ENCODE results near the gene KIF9. TPM values are rescaled to one million over a fixed set of nuclear protein-coding genes. Genes with fewer than 3 reads are reported as not detected.
"Not testable (repeated sequence)": the region's sequence is repeated elsewhere in the genome, so short reads cannot be mapped to it uniquely, and the experiment has no call there.

The KIF9 gene
- total RNA-seq, 1 donor from 2014 or later, result 6.9 TPM

- ATAC-seq (no peak), DNase-seq (no peak)
- Histone ChIP-seq H3K9me3 (no peaks in the 10 kb centered on the region), H3K27me3 (no peaks in the 10 kb centered on the region), H3K27ac (no peak overlapping the region), H3K36me3 (no peaks in the 10 kb centered on the region), H3K4me1 (no peaks in the 10 kb centered on the region), H3K4me3 (no peak overlapping the region)
- intact Hi-C loops (cut with DNase I), result no loop called here
- TF ChIP-seq CTCF (IDR thresholded peaks at IDR 0.05), result no peak
Measured at GRCh38 chr3:47221798-47222197, 60.8 kb downstream of the KIF9 start.

- Histone ChIP-seq H3K4me1 (no peaks in the 10 kb centered on the region), H3K9me3 (no peaks in the 10 kb centered on the region), H3K27me3 (no peaks in the 10 kb centered on the region), H3K27ac (no peak overlapping the region), H3K4me3 (no peak overlapping the region), H3K36me3 (no peaks in the 10 kb centered on the region)
- DNase-seq, result no peak
- intact Hi-C loops (cut with DNase I), result no loop called here
- no peak for TF ChIP-seq CTCF (IDR thresholded peaks at IDR 0.05)
- no peak for ATAC-seq
Measured at GRCh38 chr3:47210863-47211405, 71.7 kb downstream of the KIF9 start.

GRCh38 chr3:47206022-47206421 is 76.6 kb downstream of the KIF9 start:
- intact Hi-C loops (cut with DNase I); H3K36me3 ChIP-seq; H3K9me3 ChIP-seq; H3K27ac ChIP-seq; H3K4me1 ChIP-seq; DNase-seq; H3K27me3 ChIP-seq; H3K4me3 ChIP-seq; ATAC-seq: not testable (repeated sequence)

GRCh38 chr3:47204875-47205274 is 77.7 kb downstream of the KIF9 start:
- DNase-seq (no peak), ATAC-seq (no peak)
- intact Hi-C loops (cut with DNase I), result no loop called here
- no peak for TF ChIP-seq CTCF (IDR thresholded peaks at IDR 0.05)
- no peaks in the 10 kb centered on the region for H3K4me1 ChIP-seq
- no peaks in the 10 kb centered on the region for H3K9me3 ChIP-seq
- no peaks in the 10 kb centered on the region for H3K36me3 ChIP-seq
- no peaks in the 10 kb centered on the region for H3K27me3 ChIP-seq
- H3K27ac ChIP-seq, result no peak overlapping the region
- no peak overlapping the region for H3K4me3 ChIP-seq

GRCh38 chr3:47202542-47202941 is 80.1 kb downstream of the KIF9 start:
- ATAC-seq (no peak), DNase-seq (no peak)
- intact Hi-C loops (cut with DNase I), result no loop called here
- Histone ChIP-seq H3K27ac (no peak overlapping the region), H3K4me3 (no peak overlapping the region), H3K4me1 (no peaks in the 10 kb centered on the region), H3K9me3 (no peaks in the 10 kb centered on the region), H3K27me3 (no peaks in the 10 kb centered on the region), H3K36me3 (no peaks in the 10 kb centered on the region)
- TF ChIP-seq CTCF (IDR thresholded peaks at IDR 0.05), result no peak

GRCh38 chr3:47197287-47197686 is 85.3 kb downstream of the KIF9 start:
- TF ChIP-seq CTCF (IDR thresholded peaks at IDR 0.05), result no peak
- H3K4me1 ChIP-seq, result no peaks in the 10 kb centered on the region
- no peak overlapping the region for H3K27ac ChIP-seq
- intact Hi-C loops (cut with DNase I), result no loop called here
- DNase-seq (no peak), ATAC-seq (no peak)
- H3K36me3 ChIP-seq, result no peaks in the 10 kb centered on the region
- no peaks in the 10 kb centered on the region for H3K9me3 ChIP-seq
- H3K4me3 ChIP-seq, result no peak overlapping the region
- H3K27me3 ChIP-seq, result no peaks in the 10 kb centered on the region

Data from upper lobe of right lung (tissue), 1 donor.